HepG2 (cell line): ENCODE measurements around the gene CNNM4. TPM values are rescaled to one million over a fixed set of nuclear protein-coding genes. Genes with fewer than 3 reads are reported as not detected.

Experiments used
- ATF7 ChIP-seq, 2 experiments: fragments of 450-650 bp in 1 of 2; sonication (generic) in 1 of 2; formaldehyde crosslinking in 1 of 2; IDR thresholded peaks; 2 replicates each; pipeline versions ENCODE4 v1.4.0 to v1.6.1; 2016 to 2020; ENCODE audit warnings: antibody characterized with exemption in 1 of 2, mild to moderate bottlenecking in 1 of 2, missing genetic modification reagents in 1 of 2
- FOXM1 ChIP-seq: sonication (generic); formaldehyde crosslinking; IDR thresholded peaks from 2 replicates; pipeline ENCODE4 v1.5.0; 2020; ENCODE audit warnings: missing genetic modification reagents
- GMEB1 ChIP-seq: sonication (generic); formaldehyde crosslinking; IDR thresholded peaks from 2 replicates; pipeline ENCODE4 v1.5.1; 2020; ENCODE audit warnings: missing genetic modification reagents, mild to moderate bottlenecking, borderline replicate concordance
- HCFC1 ChIP-seq: fragments of 150-350 bp; IDR thresholded peaks from 2 replicates; pipeline ENCODE4 v1.6.1; 2014; ENCODE audit warnings: low read depth, low read length
- HDAC2 ChIP-seq: sonication (generic); formaldehyde crosslinking; IDR thresholded peaks from 2 replicates; pipeline ENCODE4 v1.4.0; 2020; ENCODE audit warnings: missing genetic modification reagents
- HNF4A ChIP-seq: sonication (generic); formaldehyde crosslinking; IDR thresholded peaks from 2 replicates; pipeline ENCODE4 v1.4.0; 2020; ENCODE audit warnings: missing genetic modification reagents
- HOXA3 ChIP-seq: sonication (generic); formaldehyde crosslinking; IDR thresholded peaks from 2 replicates; pipeline ENCODE4 v1.5.0; 2020; ENCODE audit warnings: missing genetic modification reagents
- ISL2 ChIP-seq: sonication (generic); formaldehyde crosslinking; IDR thresholded peaks from 2 replicates; pipeline ENCODE4 v1.5.0; 2020; ENCODE audit warnings: missing genetic modification reagents
- JDP2 ChIP-seq: sonication (generic); formaldehyde crosslinking; IDR thresholded peaks from 2 replicates; pipeline ENCODE4 v1.8.1; 2022; ENCODE audit warnings: missing genetic modification reagents, borderline replicate concordance
- MAX ChIP-seq: IDR thresholded peaks from 2 replicates; pipeline ENCODE4 v1.6.1; 2012; ENCODE audit warnings: inconsistent platforms
- MXI1 ChIP-seq: IDR thresholded peaks from 3 replicates; pipeline ENCODE4 v1.6.1; 2012; ENCODE audit warnings: low read depth, low read length, inconsistent platforms, borderline replicate concordance
- MYC ChIP-seq: sonication (generic); formaldehyde crosslinking; IDR thresholded peaks from 2 replicates; pipeline ENCODE4 v1.9.0; 2021; ENCODE audit warnings: missing genetic modification reagents, borderline replicate concordance
- NFE2L1 ChIP-seq: sonication (generic); formaldehyde crosslinking; IDR thresholded peaks from 2 replicates; pipeline ENCODE4 v1.4.0; 2020; ENCODE audit warnings: missing genetic modification reagents, mild to moderate bottlenecking, borderline replicate concordance
- NPAS2 ChIP-seq: sonication (generic); formaldehyde crosslinking; IDR thresholded peaks from 2 replicates; pipeline ENCODE4 v1.8.0; 2022; ENCODE audit warnings: mild to moderate bottlenecking, missing genetic modification reagents, borderline replicate concordance
- NR2F2 ChIP-seq: IDR thresholded peaks from 2 replicates; pipeline ENCODE4 v1.6.1; 2012; ENCODE audit warnings: low read depth, inconsistent platforms, borderline replicate concordance
- PATZ1 ChIP-seq: sonication (generic); formaldehyde crosslinking; IDR thresholded peaks from 2 replicates; pipeline ENCODE4 v1.4.0; 2020; ENCODE audit warnings: missing genetic modification reagents
- TBX2 ChIP-seq: sonication (generic); formaldehyde crosslinking; IDR thresholded peaks from 2 replicates; pipeline ENCODE4 v1.5.0; 2020; ENCODE audit warnings: missing genetic modification reagents, mild to moderate bottlenecking, borderline replicate concordance
- TFDP2 ChIP-seq: sonication (generic); formaldehyde crosslinking; IDR thresholded peaks from 2 replicates; pipeline ENCODE4 v1.4.0; 2020; ENCODE audit warnings: missing genetic modification reagents
- ZFX ChIP-seq: sonication (generic); formaldehyde crosslinking; IDR thresholded peaks from 2 replicates; pipeline ENCODE4 v1.4.0; 2020; ENCODE audit warnings: mild to moderate bottlenecking, low read depth, missing genetic modification reagents, moderate library complexity
- ZMYM2 ChIP-seq: sonication (generic); formaldehyde crosslinking; IDR thresholded peaks from 2 replicates; pipeline ENCODE4 v1.8.0; 2022; ENCODE audit warnings: mild to moderate bottlenecking, missing genetic modification reagents
- ZNF430 ChIP-seq: sonication (generic); formaldehyde crosslinking; IDR thresholded peaks from 2 replicates; pipeline ENCODE4 v1.9.0; 2021; ENCODE audit warnings: mild to moderate bottlenecking, missing genetic modification reagents
- ZNF431 ChIP-seq: sonication (generic); formaldehyde crosslinking; IDR thresholded peaks from 2 replicates; pipeline ENCODE4 v1.9.0; 2022; ENCODE audit warnings: missing genetic modification reagents, low read depth, mild to moderate bottlenecking, borderline replicate concordance
- ZNF460 ChIP-seq: sonication (generic); formaldehyde crosslinking; IDR thresholded peaks from 2 replicates; pipeline ENCODE4 v1.5.1; 2020; ENCODE audit warnings: missing genetic modification reagents, mild to moderate bottlenecking, borderline replicate concordance
- ZNF598 ChIP-seq: sonication (generic); formaldehyde crosslinking; IDR thresholded peaks from 2 replicates; pipeline ENCODE4 v1.5.1; 2020; ENCODE audit warnings: mild to moderate bottlenecking, missing genetic modification reagents, borderline replicate concordance
- ZNF720 ChIP-seq: sonication (generic); formaldehyde crosslinking; IDR thresholded peaks from 2 replicates; pipeline ENCODE4 v1.4.0; 2020; ENCODE audit warnings: missing genetic modification reagents
- ZNF747 ChIP-seq: sonication (generic); formaldehyde crosslinking; IDR thresholded peaks from 2 replicates; pipeline ENCODE4 v1.8.1; 2023; ENCODE audit warnings: missing genetic modification reagents, mild to moderate bottlenecking, borderline replicate concordance
- ZNF792 ChIP-seq: IDR thresholded peaks from 2 replicates; pipeline ENCODE4 v1.6.1; 2016
- ZSCAN9 ChIP-seq: IDR thresholded peaks from 2 replicates; pipeline ENCODE4 v1.6.1; 2016; ENCODE audit warnings: borderline replicate concordance
- polyA plus RNA-seq, 8 experiments: library from polyadenylated mRNA; depleted of rRNA in 3 of 8; stranded (reverse) in 7 of 8; unstranded in 1 of 8; fragments of >200 nt; fragmentation: Illumina TruSeq in 4 of 8; extraction: Trizol in 4 of 8; gene quantifications; 2 replicates each; pipeline versions ENCODE4 v1.2.1 to v1.2.3, GENCODE V29; 2011 to 2016; ENCODE audit warnings: low read depth in 4 of 8, missing spikeins in 1 of 8, mixed read lengths in 1 of 8; ENCODE audit not compliant: insufficient read depth in 1 of 8
- total RNA-seq, 5 experiments: library from RNA; depleted of rRNA; stranded (reverse); fragments of >200 nt; fragmentation: Illumina TruSeq; extraction: Trizol; gene quantifications; 2 replicates each; pipeline ENCODE4 v1.2.3, GENCODE V29; 2016; ENCODE audit warnings: low read depth in 1 of 5

Gene CNNM4
- total and polyA plus RNA-seq, 2 of the 13 experiments (the other 11 are each of a cell fraction or from before 2014, with no cell fraction given): 5.9 to 8.4 TPM

GRCh38 chr2:96848264-96848663 lies 87.6 kb downstream of the CNNM4 start (continued):
- TF ChIP-seq ZNF598 (CRISPR knock-in tag) (0 out of 2 replicates have a peak, but pooled peaks have one; percentile 28), NPAS2 (CRISPR knock-in tag) (no peak), ZNF747 (CRISPR knock-in tag) (0 out of 2 replicates have a peak, but pooled peaks have one; percentile 12), ATF7 (IDR thresholded peaks at IDR 0.05) (no peak), ATF7 (CRISPR knock-in tag; IDR thresholded peaks at IDR 0.05) (0 out of 2 replicates have a peak, but pooled peaks have one; percentile 33), MAX (peak; percentile 58), ZNF792 (CRISPR knock-in tag) (no peak), HNF4A (peak; percentile 65), HOXA3 (CRISPR knock-in tag) (peak; percentile 46; the same call in 1 of the 2 replicates), ZSCAN9 (CRISPR knock-in tag) (no peak), GMEB1 (CRISPR knock-in tag) (0 out of 2 replicates have a peak, but pooled peaks have one; percentile 29), ZNF431 (CRISPR knock-in tag) (no peak), ZNF720 (CRISPR knock-in tag) (no peak), ZFX (CRISPR knock-in tag) (no peak; the same call in 1 of the 2 replicates), JDP2 (CRISPR knock-in tag) (no peak), ZMYM2 (no peak), ISL2 (CRISPR knock-in tag) (no peak), TBX2 (CRISPR knock-in tag) (peak; percentile 33; the same call in 1 of the 2 replicates), HDAC2 (CRISPR knock-in tag) (no peak), PATZ1 (CRISPR knock-in tag) (peak; percentile 20; the same call in 1 of the 2 replicates), MXI1 (peak; percentile 78; the same call in 1 of the 3 replicates), NFE2L1 (CRISPR knock-in tag) (no peak), FOXM1 (CRISPR knock-in tag) (no peak), HCFC1 (no peak), TFDP2 (CRISPR knock-in tag) (0 out of 2 replicates have a peak, but pooled peaks have one; percentile 18), ZNF430 (CRISPR knock-in tag) (no peak), MYC (CRISPR knock-in tag) (peak; percentile 27; the same call in 1 of the 2 replicates), ZNF460 (CRISPR knock-in tag) (peak; percentile 59), NR2F2 (0 out of 2 replicates have a peak, but pooled peaks have one; percentile 18)
